ENCODE results near the gene PHLDA1.

- no peak for TF ChIP-seq CTCF (IDR thresholded peaks at IDR 0.05)
- no peak for TF ChIP-seq REST (IDR thresholded peaks at IDR 0.05; ENCODE audit: insufficient read depth in 1 of 2, low read depth in 2 of 2, low read length in 1 of 2)
- TF ChIP-seq SIN3A (IDR thresholded peaks at IDR 0.05; ENCODE audit: borderline replicate concordance, insufficient read depth, low read depth, low read length) = no peak
Observed at GRCh38 chr12:76012644-76013043, 18.9 kb downstream of the PHLDA1 start.

Measured in Panc1 (cell line).